AG08396 (cell line): ENCODE results near the gene COMP.

ENCODE experiments used
- DNase-seq: peaks from one replicate; pipeline ENCODE4 v3.0.0; 2012; ENCODE audit warnings: low spot score, mixed read lengths

The COMP gene

DNA sequence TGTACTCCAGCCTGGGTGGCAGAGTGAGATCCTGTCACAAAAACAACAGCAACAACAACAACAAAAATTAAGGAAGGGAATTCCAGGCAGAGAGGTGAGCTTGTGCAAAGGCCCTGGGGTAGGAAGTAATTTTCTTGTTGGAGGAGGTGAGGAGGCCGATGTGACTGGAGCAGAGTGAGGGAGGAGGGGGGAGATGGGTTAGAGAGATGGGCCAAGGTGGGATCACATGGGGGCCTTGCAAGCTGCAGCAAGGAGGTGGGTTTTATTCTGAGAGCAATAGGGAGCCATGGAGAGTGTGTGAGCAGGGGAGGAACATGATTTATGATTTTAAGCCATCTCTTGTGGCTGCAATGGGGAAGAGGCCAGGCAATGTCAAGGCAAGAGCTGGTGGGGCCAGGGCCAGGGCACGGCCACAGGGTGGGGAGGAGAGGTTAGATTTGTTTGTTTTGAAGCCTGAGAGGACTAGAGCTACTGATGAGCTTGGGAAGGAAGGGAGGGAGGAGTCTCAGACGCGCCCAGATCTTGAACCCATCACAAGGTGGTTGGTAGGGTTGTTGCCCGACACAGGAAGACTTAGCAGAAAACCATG lies 12.5 kb upstream of the COMP start:
- DNase-seq = no peak

DNA sequence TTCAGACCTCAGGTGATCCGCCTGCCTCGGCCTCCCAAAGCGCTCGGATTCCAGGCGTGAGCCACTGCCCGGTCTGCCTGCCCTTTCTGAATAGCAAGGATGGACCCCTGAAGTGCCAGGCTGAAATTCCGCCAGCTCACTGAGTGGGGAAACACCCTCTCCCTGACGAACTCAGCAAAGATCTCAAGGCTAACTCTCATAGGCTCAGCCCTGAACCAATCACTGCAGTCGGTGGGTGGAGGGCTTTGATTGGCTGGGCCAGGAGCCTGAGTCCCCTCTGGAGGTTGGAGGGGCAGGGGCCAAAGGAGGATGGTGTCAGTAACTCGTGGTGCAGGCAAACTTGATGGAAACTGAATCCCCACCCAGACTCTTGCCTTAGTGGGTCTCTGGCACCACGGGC lies 11.2 kb upstream of the COMP start:
- no peak for DNase-seq

GRCh38 chr19:18800636-18801035 lies 9.5 kb upstream of the COMP start:
- no peak for DNase-seq

GRCh38 chr19:18800079-18800478 lies 9.0 kb upstream of the COMP start:
- DNase-seq = no peak

- no peak for DNase-seq
These were observed 8.4 kb upstream of the COMP start for GRCh38 chr19:18799389-18799970.

GRCh38 chr19:18798384-18799352 lies 7.6 kb upstream of the COMP start:
- DNase-seq = peak; percentile 1

GRCh38 chr19:18796239-18796638 lies 5.1 kb upstream of the COMP start:
- DNase-seq = no peak

GRCh38 chr19:18795540-18795939 lies 4.4 kb upstream of the COMP start:
- peak; percentile 56 for DNase-seq

DNA sequence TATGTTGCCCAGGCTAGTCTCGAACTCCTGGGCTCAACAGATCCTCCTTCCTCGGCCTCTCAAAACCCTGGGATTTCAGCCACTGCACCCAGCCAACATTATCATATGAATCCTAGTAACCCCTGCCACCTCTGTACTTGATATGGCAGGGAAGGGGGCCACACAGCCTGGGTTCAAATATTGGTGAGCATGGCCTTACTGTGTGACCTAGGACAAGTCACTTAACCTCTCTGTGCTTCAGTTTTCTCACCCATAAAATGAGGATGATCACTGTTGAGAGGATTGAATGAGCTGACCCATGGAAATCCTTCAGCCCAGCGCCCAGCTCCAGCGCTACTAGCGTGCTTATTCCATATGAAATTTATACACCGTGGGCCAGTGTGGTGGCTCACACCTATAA lies 3.6 kb upstream of the COMP start:
- DNase-seq = no peak

- no peak for DNase-seq
These were observed 2.9 kb upstream of the COMP start for GRCh38 chr19:18794029-18794313.

- DNase-seq = no peak
These were observed 2.3 kb upstream of the COMP start for GRCh38 chr19:18793144-18794028.

- no peak for DNase-seq
These were observed 1.6 kb upstream of the COMP start for GRCh38 chr19:18792661-18793060.

- DNase-seq = no peak
These were observed 192 bp upstream of the COMP start for GRCh38 chr19:18791315-18791678.

GRCh38 chr19:18789883-18790565 lies 1.1 kb downstream of the COMP start:
- peak; percentile 73 for DNase-seq

DNA sequence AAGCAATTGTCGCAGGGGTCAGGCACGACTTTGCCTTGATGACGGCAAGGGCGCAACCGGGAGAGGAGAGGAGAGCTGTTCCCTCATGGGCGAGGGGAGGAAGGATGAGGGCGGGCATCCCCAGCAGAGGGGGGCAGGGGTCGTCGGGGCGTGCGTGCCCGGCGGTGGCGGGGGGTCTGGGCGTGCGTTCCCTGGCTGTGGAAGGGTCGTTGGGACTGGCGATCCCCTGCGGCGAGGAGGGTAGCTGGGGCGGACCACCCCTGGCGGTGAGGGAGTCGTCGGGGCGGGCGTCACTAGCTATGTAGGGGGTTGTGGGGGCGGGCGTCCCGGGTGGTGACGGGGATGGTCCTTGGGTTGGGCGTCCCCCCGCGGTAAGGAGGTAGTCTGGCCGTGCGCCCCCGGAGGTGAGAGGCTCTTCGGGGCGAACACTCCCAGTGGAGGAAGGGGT lies 1.7 kb downstream of the COMP start:
- DNase-seq = no peak

DNA sequence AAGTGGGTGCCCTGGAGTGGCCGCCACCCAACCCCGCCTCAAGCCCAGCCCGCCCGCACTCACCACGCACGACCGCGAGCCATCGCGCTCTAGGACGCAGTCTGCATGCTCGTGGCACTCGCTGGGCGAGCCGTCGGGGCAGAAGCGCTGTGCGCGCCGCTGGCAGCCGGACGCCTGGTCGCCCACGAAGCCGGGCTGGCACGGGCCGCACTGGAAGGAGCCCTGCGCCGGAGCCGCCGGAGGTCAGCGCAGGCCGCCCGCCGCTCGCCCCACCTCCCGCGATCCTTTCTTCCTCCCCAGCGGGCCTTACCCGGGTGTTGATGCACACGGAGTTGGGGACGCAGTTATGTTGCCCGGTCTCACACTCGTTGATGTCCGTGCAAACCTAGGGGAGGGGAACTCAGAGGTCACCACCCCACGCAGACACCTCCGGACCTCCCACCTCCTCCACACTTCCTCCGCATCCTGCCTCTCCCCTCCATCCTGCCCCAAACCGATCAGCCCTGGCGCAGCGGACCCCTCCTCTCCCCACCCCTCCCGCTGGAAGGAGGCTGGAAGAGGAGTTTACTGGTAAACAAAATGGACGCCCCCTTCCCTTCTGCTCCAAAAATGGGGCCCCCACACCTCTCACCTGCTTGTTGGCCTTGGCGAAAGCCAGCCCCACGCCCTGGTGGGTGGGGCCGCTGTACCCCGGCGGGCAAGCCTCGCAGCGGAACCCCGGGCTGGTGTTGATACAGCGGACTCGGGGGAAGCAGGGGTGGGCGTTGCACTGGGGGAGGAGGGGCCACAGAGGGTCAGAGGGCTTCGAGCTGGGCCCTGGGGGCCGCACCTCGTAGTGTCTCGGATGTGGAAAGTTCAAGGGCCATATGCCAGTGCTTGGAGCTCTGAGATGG lies 2.3 kb downstream of the COMP start:
- DNase-seq = no peak

- peak; percentile 98 for DNase-seq
These were observed 5.7 kb downstream of the COMP start for GRCh38 chr19:18785179-18786124.

DNA sequence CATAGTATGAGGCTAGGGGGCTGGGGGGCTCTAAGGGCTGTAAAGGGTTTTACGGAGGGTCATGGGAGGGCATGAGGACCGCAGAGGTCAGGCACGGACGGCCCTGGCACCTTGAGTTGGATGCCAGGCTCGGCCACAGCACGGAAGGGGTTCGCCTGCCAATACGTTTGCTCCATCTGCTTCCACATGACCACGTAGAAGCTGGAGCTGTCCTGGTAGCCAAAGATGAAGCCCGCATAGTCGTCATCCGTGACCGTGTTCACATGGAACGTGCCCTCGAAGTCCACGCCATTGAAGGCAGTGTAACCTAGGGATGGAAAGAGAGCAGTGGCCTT lies 6.4 kb downstream of the COMP start:
- no peak for DNase-seq

DNA sequence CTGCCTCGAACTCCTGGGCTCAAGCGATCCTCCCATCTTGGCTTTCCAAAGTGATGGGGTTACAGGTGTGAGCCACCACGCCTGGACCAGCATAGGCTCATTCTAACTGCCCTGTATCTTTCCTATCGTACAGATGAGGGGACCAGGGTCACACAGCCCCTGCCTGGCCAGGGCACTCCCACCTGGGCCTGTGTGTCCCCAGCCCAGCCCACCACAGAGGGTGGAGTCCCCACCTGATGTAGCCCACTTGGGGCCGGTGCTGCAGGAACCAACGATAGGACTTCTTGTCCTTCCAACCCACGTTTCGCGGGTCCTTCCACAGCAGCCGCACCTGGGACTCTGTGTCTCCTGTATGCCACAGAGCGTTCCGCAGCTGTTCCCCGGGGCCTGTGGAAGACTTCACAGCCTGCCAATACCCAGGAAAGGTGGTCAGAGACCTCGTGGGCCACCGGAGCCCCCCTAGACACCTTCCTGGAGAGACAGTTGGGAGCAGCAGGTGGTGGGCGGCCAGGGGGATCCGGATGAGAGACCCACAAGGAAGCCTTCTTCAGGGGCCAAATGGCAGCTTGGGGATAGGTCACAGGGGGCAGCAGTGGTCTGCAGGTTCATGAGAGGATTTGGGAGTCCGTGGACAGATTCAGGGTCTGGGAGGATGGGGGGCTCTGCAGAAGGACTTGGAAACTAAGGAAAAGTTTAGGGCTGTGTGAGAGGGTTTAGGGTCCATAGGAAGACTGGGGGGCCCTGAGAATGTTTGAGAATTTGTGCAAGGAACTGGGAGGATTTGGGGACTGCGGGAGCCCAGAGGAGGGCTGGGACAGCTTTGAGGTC lies 6.9 kb downstream of the COMP start:
- no peak for DNase-seq
